K562 treated with DMSO at 1 percent for 48 hours (cell line): Measurements from ENCODE around the gene GUK1. TPM values are rescaled to one million over a fixed set of nuclear protein-coding genes. Genes with fewer than 3 reads are reported as not detected.

ENCODE experiments used
- total RNA-seq: library from RNA; unstranded; fragments of 300-600 nt; gene quantifications from 2 replicates; pipeline ENCODE4 v1.2.3, GENCODE V29; 2022; ENCODE audit warnings: low replicate concordance; ENCODE audit errors: extremely low read depth

Gene GUK1
- total RNA-seq: not detected in 2 replicates

GRCh38 chr1:228139931-228140723 lies at the start of gene GUK1:
Gene GUK1 (plus strand): TSS chr1:228140279. CDS start chr1:228140303, 24 bp downstream.

DNA sequence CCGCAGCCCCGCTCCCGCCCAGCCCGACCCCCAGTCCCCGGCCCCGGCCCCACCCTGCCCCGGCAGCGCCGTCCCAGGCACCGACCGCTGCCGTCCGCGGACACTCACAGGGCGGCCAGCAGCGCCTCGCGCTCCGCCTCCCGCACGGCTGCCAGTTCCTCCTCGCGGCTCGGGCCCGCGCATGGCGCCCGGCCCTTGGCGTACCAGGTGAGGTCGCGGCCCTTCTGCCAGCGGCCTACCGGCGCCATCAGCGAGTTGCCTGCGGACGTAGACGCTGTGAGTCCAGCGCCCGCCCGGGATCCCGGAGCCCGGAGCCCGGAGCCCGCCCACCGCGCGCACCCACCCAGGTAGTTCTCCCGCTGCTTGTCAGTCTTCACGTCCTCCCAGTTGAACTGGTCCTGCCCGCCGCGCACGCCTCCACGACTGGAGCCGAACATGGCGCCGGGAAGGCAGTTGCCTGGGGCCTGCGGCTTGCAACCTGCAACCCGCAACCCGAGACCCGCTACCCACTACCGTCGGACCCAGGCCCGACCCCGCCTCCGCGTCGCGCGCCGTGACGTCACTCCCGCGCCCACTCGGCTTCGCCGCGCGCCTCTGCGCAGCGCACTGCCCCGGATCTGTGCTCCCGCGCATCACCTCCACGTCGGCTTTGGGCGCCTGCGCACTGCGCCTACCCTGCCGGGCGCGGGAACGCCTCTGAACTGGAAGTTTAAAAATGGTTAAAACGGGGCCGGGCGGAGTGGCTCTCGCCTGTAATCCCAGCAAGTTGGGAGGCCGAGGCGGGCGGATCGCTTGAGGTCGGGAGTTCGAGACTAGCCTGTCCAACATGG lies 37.1 kb upstream of the GUK1 start, which contains the start of gene C1orf35:
C1orf35 (minus strand) TSS at position 535 of the 830 bp plus-strand sequence; CDS start at position 437, 98 bp downstream.

GRCh38 chr1:228109073-228109961 lies 30.8 kb upstream of the GUK1 start, which contains the start of gene MRPL55:
Gene MRPL55 (minus strand): TSS chr1:228109299. CDS start chr1:228108260, 1,039 bp downstream.

DNA sequence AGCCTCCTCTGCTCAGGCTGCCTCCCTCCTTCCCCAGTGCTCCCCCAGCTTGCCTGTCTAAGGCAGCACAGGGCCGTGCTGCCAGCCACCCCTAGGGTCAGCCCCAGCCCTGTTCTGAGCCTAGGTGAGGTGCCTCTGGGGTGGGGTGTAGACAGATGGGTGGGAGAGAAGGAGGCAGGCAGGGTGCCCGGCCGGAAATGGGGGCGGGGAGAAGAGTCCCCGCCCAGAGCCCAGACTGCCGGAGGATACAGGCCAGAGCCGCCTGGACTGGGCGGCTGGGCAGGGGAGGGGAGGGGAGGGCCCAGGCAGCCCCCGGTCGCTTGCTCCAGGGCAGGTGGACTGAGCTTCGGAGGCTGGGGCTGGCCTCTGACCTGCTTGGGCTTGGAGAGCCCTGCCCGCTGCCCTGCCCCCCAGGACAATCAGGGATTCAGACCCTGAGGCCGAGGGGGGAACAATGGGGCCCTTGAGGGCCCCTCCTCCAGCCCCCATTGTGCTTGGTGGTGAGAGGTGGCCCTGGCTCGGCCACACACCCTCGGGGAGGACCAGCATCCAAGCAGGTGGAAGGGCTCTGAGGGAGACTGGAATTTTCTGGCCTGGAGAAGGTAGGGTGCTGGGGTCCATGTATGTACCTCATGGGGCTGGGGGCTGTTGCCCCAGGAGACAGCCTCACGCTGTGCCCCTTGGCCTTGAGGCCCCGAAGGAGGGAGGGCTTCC lies 9.5 kb downstream of the GUK1 start, which contains the start of gene GJC2:
GJC2 (plus strand) TSS at position 525 of the 714 bp plus-strand sequence. CDS start 7,829 bp downstream, outside the sequence.

GRCh38 chr1:228165372-228166169 lies 25.5 kb downstream of the GUK1 start, which contains the start of gene IBA57:
Gene IBA57 (plus strand): TSS chr1:228165804. CDS start chr1:228165817, 13 bp downstream.

Other genes with a start within 250 kb of the GUK1 start
- gene WNT9A, start 192.3 kb upstream of the GUK1 start, total RNA-seq: not detected in 2 replicates
- not detected in 2 replicates for gene WNT3A, start 133.3 kb upstream of the GUK1 start, total RNA-seq
- gene ARF1, start 57.6 kb upstream of the GUK1 start, total RNA-seq: 215 and 553 TPM in 2 replicates
- gene C1orf35, start 37.0 kb upstream of the GUK1 start, total RNA-seq: not detected in 2 replicates
- gene MRPL55, start 31.0 kb upstream of the GUK1 start, total RNA-seq: not detected in 2 replicates
- not detected in 2 replicates for gene GJC2, start 9.7 kb downstream of the GUK1 start, total RNA-seq
- gene IBA57, start 25.5 kb downstream of the GUK1 start, total RNA-seq: not detected in 2 replicates
- not detected in 2 replicates for gene OBSCN, start 67.8 kb downstream of the GUK1 start, total RNA-seq